HG02970 (cell line): Measurements from ENCODE around the gene CCDC184.
"Not testable (repeated sequence)": the region's sequence is repeated elsewhere in the genome, so short reads cannot be mapped to it uniquely, and the experiment has no call there.

ENCODE experiments used
- ATAC-seq: cut with Tn5 transposase; IDR thresholded peaks from one replicate; pipeline ENCODE4 v1.9.1; 2021; ENCODE audit warnings: mild to moderate bottlenecking, moderate library complexity, moderate number of reproducible peaks; ENCODE audit not compliant: unreplicated experiment, low FRiP score

The CCDC184 gene

GRCh38 chr12:48183091-48183875 lies at the start of gene CCDC184:
Gene CCDC184 (plus strand): TSS chr12:48183644. CDS start chr12:48184123, 479 bp downstream.
- ATAC-seq: peak; percentile 49

GRCh38 chr12:48135027-48135426 lies 48.4 kb upstream of the CCDC184 start:
- ATAC-seq: no peak

- ATAC-seq: no peak
Observed at GRCh38 chr12:48142818-48143674, 40.4 kb upstream of the CCDC184 start.

- no peak for ATAC-seq
Observed at GRCh38 chr12:48143898-48144297, 39.5 kb upstream of the CCDC184 start.

- ATAC-seq: no peak
Observed at GRCh38 chr12:48145981-48146380, 37.5 kb upstream of the CCDC184 start.

- ATAC-seq: no peak
Observed at GRCh38 chr12:48151103-48151771, 32.2 kb upstream of the CCDC184 start.

GRCh38 chr12:48155786-48156185 lies 27.7 kb upstream of the CCDC184 start:
- ATAC-seq: not testable (repeated sequence)

- ATAC-seq: no peak
Observed at GRCh38 chr12:48156652-48157017, 26.8 kb upstream of the CCDC184 start.

GRCh38 chr12:48157018-48157888 lies 26.2 kb upstream of the CCDC184 start, which contains the start of gene ASB8:
Gene ASB8 (minus strand): TSS chr12:48157515. CDS start chr12:48153496, 4,019 bp downstream.
- peak; percentile 93 for ATAC-seq

GRCh38 chr12:48157889-48158370 lies 25.5 kb upstream of the CCDC184 start:
- no peak for ATAC-seq

GRCh38 chr12:48160046-48160445 lies 23.4 kb upstream of the CCDC184 start:
- ATAC-seq: no peak

GRCh38 chr12:48160807-48161206 lies 22.6 kb upstream of the CCDC184 start:
- ATAC-seq: no peak

- ATAC-seq: no peak
Observed at GRCh38 chr12:48163150-48163747, 20.2 kb upstream of the CCDC184 start.

GRCh38 chr12:48164451-48164850 lies 19.0 kb upstream of the CCDC184 start:
- no peak for ATAC-seq

GRCh38 chr12:48165089-48165981 lies 18.1 kb upstream of the CCDC184 start:
- no peak for ATAC-seq

- no peak for ATAC-seq
Observed at GRCh38 chr12:48169011-48169410, 14.4 kb upstream of the CCDC184 start.

GRCh38 chr12:48175613-48176416 lies 7.6 kb upstream of the CCDC184 start:
- no peak for ATAC-seq

GRCh38 chr12:48176417-48176751 lies 7.1 kb upstream of the CCDC184 start:
- ATAC-seq: no peak
